ENCODE data around the gene NRDC.
"Not testable (repeated sequence)": the region's sequence is repeated elsewhere in the genome, so short reads cannot be mapped to it uniquely, and the experiment has no call there.

Gene NRDC

GRCh38 chr1:51897699-51898031, 19.1 kb upstream of the NRDC start:
- DNase-seq (ENCODE audit: low read depth), result peak; percentile 84

DNA sequence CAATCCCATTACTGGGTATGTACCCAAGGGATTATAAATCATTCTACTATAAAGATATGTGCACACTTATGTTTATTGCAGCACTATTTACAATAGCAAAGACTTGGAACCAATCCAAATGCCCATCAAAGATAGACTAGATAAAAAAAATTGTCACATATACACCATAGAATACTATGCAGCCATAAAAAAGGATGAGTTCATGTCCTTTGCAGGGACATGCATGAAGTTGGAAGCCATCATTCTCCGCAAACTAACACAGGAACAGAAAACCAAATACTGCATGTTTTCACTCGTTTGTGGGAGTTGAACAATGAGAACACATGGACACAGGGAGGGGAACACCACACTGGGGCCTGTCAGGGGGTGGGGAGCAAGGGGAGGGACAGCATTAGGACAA, 16.2 kb upstream of the NRDC start:
- H3K4me3 ChIP-seq (ENCODE audit: control insufficient read depth, low read depth, low read length); DNase-seq (ENCODE audit: low read depth): not testable (repeated sequence)

More at GRCh38 chr1:51897699-51898031, 19.1 kb upstream of the NRDC start:
- H3K4me3 ChIP-seq (ENCODE audit: control insufficient read depth, low read depth, low read length), result no peak overlapping the region
- TF ChIP-seq, protein P1, sequence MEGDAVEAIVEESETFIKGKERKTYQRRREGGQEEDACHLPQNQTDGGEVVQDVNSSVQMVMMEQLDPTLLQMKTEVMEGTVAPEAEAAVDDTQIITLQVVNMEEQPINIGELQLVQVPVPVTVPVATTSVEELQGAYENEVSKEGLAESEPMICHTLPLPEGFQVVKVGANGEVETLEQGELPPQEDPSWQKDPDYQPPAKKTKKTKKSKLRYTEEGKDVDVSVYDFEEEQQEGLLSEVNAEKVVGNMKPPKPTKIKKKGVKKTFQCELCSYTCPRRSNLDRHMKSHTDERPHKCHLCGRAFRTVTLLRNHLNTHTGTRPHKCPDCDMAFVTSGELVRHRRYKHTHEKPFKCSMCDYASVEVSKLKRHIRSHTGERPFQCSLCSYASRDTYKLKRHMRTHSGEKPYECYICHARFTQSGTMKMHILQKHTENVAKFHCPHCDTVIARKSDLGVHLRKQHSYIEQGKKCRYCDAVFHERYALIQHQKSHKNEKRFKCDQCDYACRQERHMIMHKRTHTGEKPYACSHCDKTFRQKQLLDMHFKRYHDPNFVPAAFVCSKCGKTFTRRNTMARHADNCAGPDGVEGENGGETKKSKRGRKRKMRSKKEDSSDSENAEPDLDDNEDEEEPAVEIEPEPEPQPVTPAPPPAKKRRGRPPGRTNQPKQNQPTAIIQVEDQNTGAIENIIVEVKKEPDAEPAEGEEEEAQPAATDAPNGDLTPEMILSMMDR (IDR thresholded peaks at IDR 0.05; ENCODE audit: control insufficient read depth, insufficient read depth, low read depth, low read length, missing control alignments), result no peak

GRCh38 chr1:51878308-51878615, 265 bp downstream of the NRDC start:
- TF ChIP-seq, protein P1 (IDR thresholded peaks at IDR 0.05; ENCODE audit: control insufficient read depth, insufficient read depth, low read depth, low read length, missing control alignments), result no peak
- DNase-seq (ENCODE audit: low read depth), result no peak
- peak overlapping the region; percentile 92 for H3K4me3 ChIP-seq (ENCODE audit: control insufficient read depth, low read depth, low read length)

DNA sequence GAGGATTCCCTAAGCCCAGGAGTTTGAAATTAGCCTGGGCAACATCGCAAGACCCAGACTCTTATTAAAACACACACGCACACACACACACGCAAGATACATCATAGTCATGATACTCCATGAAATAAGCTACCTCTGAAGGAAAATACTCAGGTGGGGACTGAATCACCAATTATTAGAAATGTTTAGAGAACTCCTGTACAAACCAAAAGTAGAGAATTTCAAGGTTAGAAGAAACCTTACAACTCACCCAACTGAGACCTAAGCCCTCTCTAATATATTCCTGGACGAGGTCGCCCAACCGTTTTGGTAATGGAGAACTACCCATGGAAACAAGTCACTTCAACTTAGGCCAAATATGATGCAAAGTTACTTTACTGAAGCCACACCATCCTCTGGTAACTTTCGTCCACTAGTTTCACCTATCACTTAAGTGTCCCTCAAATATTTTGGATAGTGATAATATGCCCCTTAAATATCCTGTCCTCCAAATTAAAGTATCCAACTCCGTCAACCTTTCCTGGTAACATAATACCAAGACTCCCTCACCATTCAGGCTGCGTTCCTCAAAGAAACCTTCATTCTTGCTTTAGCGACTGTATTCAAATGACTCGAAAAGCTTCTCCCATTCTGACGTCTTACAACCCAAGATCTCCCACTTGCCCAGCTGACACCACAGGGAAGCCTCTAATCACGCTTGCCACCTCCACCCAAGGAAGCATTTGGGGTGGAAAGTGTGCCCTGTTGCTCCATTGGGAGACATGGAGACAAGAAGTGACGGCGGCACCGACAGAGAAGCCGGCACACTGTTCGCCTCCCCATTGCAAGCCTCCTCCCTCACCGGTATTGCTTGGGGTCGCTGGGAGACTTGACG, 856 bp downstream of the NRDC start:
- peak overlapping the region; percentile 92 for H3K4me3 ChIP-seq (ENCODE audit: control insufficient read depth, low read depth, low read length)
- TF ChIP-seq, protein P1 (IDR thresholded peaks at IDR 0.05; ENCODE audit: control insufficient read depth, insufficient read depth, low read depth, low read length, missing control alignments), result no peak
- DNase-seq (ENCODE audit: low read depth), result no peak

- DNase-seq (ENCODE audit: low read depth), result no peak
- TF ChIP-seq, protein P1 (IDR thresholded peaks at IDR 0.05; ENCODE audit: control insufficient read depth, insufficient read depth, low read depth, low read length, missing control alignments), result no peak
- H3K4me3 ChIP-seq (ENCODE audit: control insufficient read depth, low read depth, low read length), result no peak overlapping the region
Observed at GRCh38 chr1:51875836-51876235, 2.7 kb downstream of the NRDC start.

DNA sequence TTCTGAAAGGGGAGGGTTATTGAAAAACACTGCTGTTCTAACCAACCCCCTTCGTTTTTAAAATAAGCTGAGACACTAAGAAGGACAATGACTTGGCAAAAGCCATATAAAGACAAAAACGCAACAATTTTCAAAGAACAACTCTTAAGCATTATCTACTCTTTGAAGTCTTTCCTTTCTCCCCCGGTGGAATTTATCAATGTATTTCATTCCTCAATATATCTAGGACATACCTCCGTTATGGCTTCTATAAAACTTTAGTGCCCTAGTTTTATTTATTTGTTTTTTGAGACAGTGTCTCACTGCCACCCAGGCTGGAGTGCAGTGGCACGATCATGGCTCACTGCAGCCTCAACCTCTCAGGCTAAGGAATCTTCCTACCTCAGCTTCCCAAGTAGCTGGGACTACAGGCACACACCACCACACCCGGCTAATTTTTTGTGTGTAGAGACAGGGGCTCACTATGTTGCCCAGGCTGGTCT, 3.2 kb downstream of the NRDC start:
- TF ChIP-seq, protein P1 (IDR thresholded peaks at IDR 0.05; ENCODE audit: control insufficient read depth, insufficient read depth, low read depth, low read length, missing control alignments), result no peak
- H3K4me3 ChIP-seq (ENCODE audit: control insufficient read depth, low read depth, low read length), result no peak overlapping the region

DNA sequence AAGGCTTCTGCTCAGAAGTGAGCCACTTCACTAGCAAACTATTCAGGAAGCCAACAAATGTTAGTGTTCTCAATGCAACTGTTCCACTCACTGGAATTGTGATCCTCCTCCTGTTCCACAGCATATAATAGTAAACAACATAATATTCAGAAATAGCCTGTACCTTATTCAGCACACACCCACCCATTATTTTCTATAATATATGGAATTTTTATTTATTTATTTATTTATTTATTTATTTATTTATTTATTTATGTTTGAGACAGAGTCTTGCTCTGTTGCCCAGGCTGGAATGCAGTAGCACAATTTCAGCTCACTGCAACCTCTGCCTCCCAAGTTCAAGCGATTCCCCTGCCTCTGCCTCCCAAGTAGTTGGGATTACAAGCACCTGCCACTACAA, 5.3 kb downstream of the NRDC start:
- not testable (repeated sequence) for H3K4me3 ChIP-seq (ENCODE audit: control insufficient read depth, low read depth, low read length); DNase-seq (ENCODE audit: low read depth)

More for the DNA sequence above, 3.2 kb downstream of the NRDC start:
- DNase-seq (ENCODE audit: low read depth), result no peak
